Thyroid gland (tissue), 4 donors: Measurements from ENCODE around the gene KCNAB1.

Source experiments
- POLR2A ChIP-seq, 2 donors: fragments of 450-650 bp; IDR thresholded peaks; one replicate each; pipeline ENCODE4 v1.6.1; 2017; ENCODE audit warnings: antibody characterized with exemption in 2 of 2, mild to moderate bottlenecking in 2 of 2, moderate library complexity in 1 of 2
- TF ChIP-seq, protein P1 (sequence below), 6 experiments: fragments of 200-600 bp in 3 of 6; fragments of 450-650 bp in 3 of 6; sonication (generic) in 3 of 6; IDR thresholded peaks; one replicate each; pipeline ENCODE4 v1.5.1; 2016 to 2019; ENCODE audit warnings: antibody characterized with exemption in 6 of 6, mild to moderate bottlenecking in 2 of 6, inconsistent platforms in 1 of 6, moderate library complexity in 1 of 6

GRCh38 chr3:156145866-156146265 is 25.5 kb downstream of the KCNAB1 start:
- TF ChIP-seq, protein P1, sequence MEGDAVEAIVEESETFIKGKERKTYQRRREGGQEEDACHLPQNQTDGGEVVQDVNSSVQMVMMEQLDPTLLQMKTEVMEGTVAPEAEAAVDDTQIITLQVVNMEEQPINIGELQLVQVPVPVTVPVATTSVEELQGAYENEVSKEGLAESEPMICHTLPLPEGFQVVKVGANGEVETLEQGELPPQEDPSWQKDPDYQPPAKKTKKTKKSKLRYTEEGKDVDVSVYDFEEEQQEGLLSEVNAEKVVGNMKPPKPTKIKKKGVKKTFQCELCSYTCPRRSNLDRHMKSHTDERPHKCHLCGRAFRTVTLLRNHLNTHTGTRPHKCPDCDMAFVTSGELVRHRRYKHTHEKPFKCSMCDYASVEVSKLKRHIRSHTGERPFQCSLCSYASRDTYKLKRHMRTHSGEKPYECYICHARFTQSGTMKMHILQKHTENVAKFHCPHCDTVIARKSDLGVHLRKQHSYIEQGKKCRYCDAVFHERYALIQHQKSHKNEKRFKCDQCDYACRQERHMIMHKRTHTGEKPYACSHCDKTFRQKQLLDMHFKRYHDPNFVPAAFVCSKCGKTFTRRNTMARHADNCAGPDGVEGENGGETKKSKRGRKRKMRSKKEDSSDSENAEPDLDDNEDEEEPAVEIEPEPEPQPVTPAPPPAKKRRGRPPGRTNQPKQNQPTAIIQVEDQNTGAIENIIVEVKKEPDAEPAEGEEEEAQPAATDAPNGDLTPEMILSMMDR (IDR thresholded peaks at IDR 0.05): no peak
- TF ChIP-seq POLR2A (IDR thresholded peaks at IDR 0.05): no peak
